Endodermal cell (in vitro differentiated cells): ENCODE results near the gene SHANK1. TPM values are rescaled to one million over a fixed set of nuclear protein-coding genes. Genes with fewer than 3 reads are reported as not detected.

ENCODE experiments used
- DNase-seq: peaks from one replicate; pipeline ENCODE4 v3.0.0-alpha.2; 2017
- H3K27ac ChIP-seq: 2 replicates; pipeline ENCODE4 v1.5.1; 2013; ENCODE audit warnings: mild to moderate bottlenecking, low read depth, low read length, moderate library complexity
- H3K27me3 ChIP-seq: 2 replicates; pipeline ENCODE4 v1.6.1; 2013; ENCODE audit warnings: mild to moderate bottlenecking, low read length, moderate library complexity; ENCODE audit not compliant: insufficient read depth, control insufficient read depth, poor library complexity, severe bottlenecking
- H3K36me3 ChIP-seq: 2 replicates; pipeline ENCODE4 v1.7.0; 2013; ENCODE audit warnings: mild to moderate bottlenecking, low read length, moderate library complexity; ENCODE audit not compliant: control insufficient read depth, insufficient read depth
- H3K4me1 ChIP-seq: one replicate; pipeline ENCODE4 v1.7.0; 2013; ENCODE audit warnings: low read length; ENCODE audit not compliant: control insufficient read depth, insufficient read depth
- H3K4me3 ChIP-seq: 2 replicates; pipeline ENCODE4 v1.5.1; 2013; ENCODE audit warnings: mild to moderate bottlenecking, low read length, moderate library complexity
- H3K9ac ChIP-seq: 2 replicates; pipeline ENCODE4 v1.6.1; 2013; ENCODE audit warnings: mild to moderate bottlenecking, low read length, moderate library complexity; ENCODE audit not compliant: poor library complexity, severe bottlenecking; ENCODE audit errors: extremely low read depth
- H3K9me3 ChIP-seq: 2 replicates; pipeline ENCODE4 v1.6.1; 2013; ENCODE audit warnings: mild to moderate bottlenecking, low read length, moderate library complexity; ENCODE audit not compliant: control insufficient read depth
- H3K27ac Mint-ChIP-seq: 2 replicates; pipeline ENCODE4 v1.8.0; 2020; ENCODE audit warnings: mixed read lengths
- H3K27me3 Mint-ChIP-seq: 2 replicates; pipeline ENCODE4 v1.8.0; 2021; ENCODE audit warnings: mild to moderate bottlenecking, mixed read lengths; ENCODE audit not compliant: insufficient read depth
- H3K36me3 Mint-ChIP-seq: 2 replicates; pipeline ENCODE4 v1.8.0; 2020; ENCODE audit warnings: low read depth, mixed read lengths
- H3K4me1 Mint-ChIP-seq: 2 replicates; pipeline ENCODE4 v1.8.0; 2020; ENCODE audit warnings: mixed read lengths
- H3K4me3 Mint-ChIP-seq: 2 replicates; pipeline ENCODE4 v1.8.0; 2020; ENCODE audit warnings: mild to moderate bottlenecking, moderate library complexity, mixed read lengths
- H3K9me3 Mint-ChIP-seq: 2 replicates; pipeline ENCODE4 v1.8.0; 2020; ENCODE audit warnings: mild to moderate bottlenecking, mixed read lengths
- CTCF ChIP-seq: fragments of 200-600 bp; sonication (generic); conservative IDR thresholded peaks from 2 replicates; pipeline ENCODE4 v1.5.0; 2021; ENCODE audit warnings: antibody characterized with exemption, mild to moderate bottlenecking
- WGBS, 2 experiments: methylation state at CpG; one replicate each; pipeline versions ENCODE4 v1.1.5 to v1.1.7; 2013; ENCODE audit warnings: missing lambda C conversion rate in 2 of 2, mixed read lengths in 1 of 2; ENCODE audit not compliant: insufficient coverage in 1 of 2, insufficient read length in 1 of 2; 5-methylcytosine and 5-hydroxymethylcytosine counted together
- total RNA-seq, 2 donors: library from RNA; stranded (reverse); fragmentation: NEBNext Ultra II Directional in 1 of 2; extraction: Animal tissue kit (Norgen Biotek cat#: 25700) in 1 of 2; gene quantifications; 2 replicates in 1 of 2; 3 replicates in 1 of 2; pipeline ENCODE4 v1.2.1, GENCODE V29; 2021

SHANK1 gene
- total RNA-seq, 2 donors from 2014 or later = 1.6 to 1.9 TPM

GRCh38 chr19:50688766-50689165 is 30.8 kb downstream of the SHANK1 start:
- Mint-ChIP-seq H3K4me1 (no peaks in the 10 kb centered on the region), H3K27me3 (peaks cover 99% of the 10 kb centered on the region), H3K27ac (no peak overlapping the region), H3K9me3 (no peaks in the 10 kb centered on the region), H3K4me3 (no peak overlapping the region), H3K36me3 (no peaks in the 10 kb centered on the region)
- no peaks in the 10 kb centered on the region for H3K4me1 ChIP-seq
- no peaks in the 10 kb centered on the region for H3K9me3 ChIP-seq
- H3K27ac ChIP-seq = no peak overlapping the region
- no peak overlapping the region for H3K9ac ChIP-seq
- no peaks in the 10 kb centered on the region for H3K36me3 ChIP-seq
- no peak overlapping the region for H3K4me3 ChIP-seq
- 77 to 85% methylated on average over 3 to 15 of the region's 19 CpGs for WGBS, 2 experiments
- no peak for DNase-seq
- TF ChIP-seq CTCF = no peak
- H3K27me3 ChIP-seq = peaks cover 79% of the 10 kb centered on the region

GRCh38 chr19:50686310-50687032 is 33.1 kb downstream of the SHANK1 start:
- Histone ChIP-seq H3K9ac (no peak overlapping the region), H3K4me1 (no peaks in the 10 kb centered on the region), H3K27ac (no peak overlapping the region), H3K27me3 (peaks cover 62% of the 10 kb centered on the region), H3K4me3 (no peak overlapping the region), H3K9me3 (no peaks in the 10 kb centered on the region), H3K36me3 (no peaks in the 10 kb centered on the region)
- H3K36me3 Mint-ChIP-seq = no peaks in the 10 kb centered on the region
- no peak overlapping the region for H3K4me3 Mint-ChIP-seq
- no peak for TF ChIP-seq CTCF
- H3K27me3 Mint-ChIP-seq = peaks cover 99% of the 10 kb centered on the region
- H3K9me3 Mint-ChIP-seq = no peaks in the 10 kb centered on the region
- WGBS, 2 experiments = 48 to 81% methylated on average over 20 to 45 of the region's 50 CpGs
- H3K4me1 Mint-ChIP-seq = no peaks in the 10 kb centered on the region
- no peak overlapping the region for H3K27ac Mint-ChIP-seq
- peak; percentile 63 for DNase-seq

GRCh38 chr19:50679177-50680125 is 40.2 kb downstream of the SHANK1 start:
- H3K4me1 ChIP-seq = no peaks in the 10 kb centered on the region
- H3K9ac ChIP-seq = no peak overlapping the region
- Mint-ChIP-seq H3K27me3 (peaks cover 82% of the 10 kb centered on the region), H3K4me3 (no peak overlapping the region), H3K36me3 (no peaks in the 10 kb centered on the region), H3K9me3 (peaks cover 8% of the 10 kb centered on the region), H3K4me1 (no peaks in the 10 kb centered on the region), H3K27ac (no peak overlapping the region)
- peaks cover 8% of the 10 kb centered on the region for H3K9me3 ChIP-seq
- no peak overlapping the region for H3K4me3 ChIP-seq
- H3K27me3 ChIP-seq = peaks cover 27% of the 10 kb centered on the region
- H3K27ac ChIP-seq = no peak overlapping the region
- WGBS, 2 experiments = 45 to 53% methylated on average over 17 to 23 of the region's 23 CpGs
- no peaks in the 10 kb centered on the region for H3K36me3 ChIP-seq
- DNase-seq = peak; percentile 92
- no peak for TF ChIP-seq CTCF
